ENCODE results near the gene MAP2K5. TPM values are rescaled to one million over a fixed set of nuclear protein-coding genes. Genes with fewer than 3 reads are reported as not detected.

MAP2K5 gene
- total and polyA plus RNA-seq, 4 donors = 3.8 to 6.4 (median 5.6) TPM

GRCh38 chr15:67818464-67818863 lies 276.0 kb downstream of the MAP2K5 start:
- no peaks in the 10 kb centered on the region for H3K36me3 ChIP-seq (ENCODE audit: control insufficient read depth in 4 of 4, insufficient read depth in 3 of 4, low read depth in 1 of 4, low read length in 3 of 4)
- no peak overlapping the region for H3K27ac ChIP-seq (ENCODE audit: low read depth in 1 of 2, low read length in 2 of 2)
- no peak overlapping the region for H3K4me3 ChIP-seq (ENCODE audit: low read depth in 1 of 3, low read length in 3 of 3)
- TF ChIP-seq NR2F2 (IDR thresholded peaks at IDR 0.05) = no peak
- no peak for TF ChIP-seq YY1 (IDR thresholded peaks at IDR 0.05)
- no peak for TF ChIP-seq SP1 (IDR thresholded peaks at IDR 0.05)
- TF ChIP-seq GABPA (IDR thresholded peaks at IDR 0.05 in 1 of 2, conservative IDR thresholded peaks at IDR 0.05 in 1 of 2) = no peak
- H3K4me1 ChIP-seq (ENCODE audit: control insufficient read depth in 4 of 4, insufficient read depth in 4 of 4, low read length in 3 of 4) = peaks cover 6 to 36% (median 13%) of the 10 kb centered on the region in 4 donors
- DNase-seq (ENCODE audit: low spot score) = no peak
- WGBS = 87% methylated on average over 3 of the region's 3 CpGs
- peaks cover 12 to 20% (median 18%) of the 10 kb centered on the region in 4 donors for H3K27me3 ChIP-seq (ENCODE audit: control insufficient read depth in 4 of 4, insufficient read depth in 4 of 4, low read length in 3 of 4)
- H3K9ac ChIP-seq (ENCODE audit: low read depth in 1 of 2, low read length in 2 of 2) = no peak overlapping the region
- H3K9me3 ChIP-seq (ENCODE audit: control insufficient read depth in 4 of 4, low read length in 3 of 4) = peaks cover 0 to 4% (median 0%) of the 10 kb centered on the region in 4 donors

- TF ChIP-seq NR2F2 (IDR thresholded peaks at IDR 0.05) = no peak
- no peak for TF ChIP-seq EGR1 (IDR thresholded peaks at IDR 0.05; ENCODE audit: low read depth in 2 of 2)
- TF ChIP-seq GABPA (IDR thresholded peaks at IDR 0.05 in 1 of 2, conservative IDR thresholded peaks at IDR 0.05 in 1 of 2) = no peak
- TF ChIP-seq RAD21 (IDR thresholded peaks at IDR 0.05) = no peak
- TF ChIP-seq ZBTB33 (IDR thresholded peaks at IDR 0.05) = no peak
- no peak for TF ChIP-seq FOXA2 (IDR thresholded peaks at IDR 0.05)
- no peak for TF ChIP-seq HNF4A (conservative IDR thresholded peaks at IDR 0.05)
- TF ChIP-seq RXRA (IDR thresholded peaks at IDR 0.05) = no peak
- TF ChIP-seq FOXA1 (IDR thresholded peaks at IDR 0.05) = no peak
- H3K4me1 ChIP-seq (ENCODE audit: control insufficient read depth in 4 of 4, insufficient read depth in 4 of 4, low read length in 3 of 4) = peaks cover 6 to 44% (median 15%) of the 10 kb centered on the region in 4 donors
- 19% methylated on average over 19 of the region's 19 CpGs for WGBS
These were observed 277.1 kb downstream of the MAP2K5 start for GRCh38 chr15:67819636-67820035.

GRCh38 chr15:67820122-67820991 lies 277.9 kb downstream of the MAP2K5 start:
- peaks cover 9 to 51% (median 18%) of the 10 kb centered on the region in 4 donors for H3K4me1 ChIP-seq (ENCODE audit: control insufficient read depth in 4 of 4, insufficient read depth in 4 of 4, low read length in 3 of 4)
- no peak overlapping the region for H3K4me3 ChIP-seq (ENCODE audit: low read depth in 1 of 3, low read length in 3 of 3)
- peaks cover 21 to 29% (median 25%) of the 10 kb centered on the region in 4 donors for H3K27me3 ChIP-seq (ENCODE audit: control insufficient read depth in 4 of 4, insufficient read depth in 4 of 4, low read length in 3 of 4)
- no peak overlapping the region for H3K9ac ChIP-seq (ENCODE audit: low read depth in 1 of 2, low read length in 2 of 2)
- no peak for TF ChIP-seq JUND (IDR thresholded peaks at IDR 0.05)
- no peak for TF ChIP-seq REST (IDR thresholded peaks at IDR 0.05)
- TF ChIP-seq TAF1 (conservative IDR thresholded peaks at IDR 0.05) = no peak
- TF ChIP-seq MAX (IDR thresholded peaks at IDR 0.05) = no peak
- H3K9me3 ChIP-seq (ENCODE audit: control insufficient read depth in 4 of 4, low read length in 3 of 4) = peaks cover 0 to 4% (median 0%) of the 10 kb centered on the region in 4 donors
- H3K36me3 ChIP-seq (ENCODE audit: control insufficient read depth in 4 of 4, insufficient read depth in 3 of 4, low read depth in 1 of 4, low read length in 3 of 4) = no peaks in the 10 kb centered on the region
- H3K27ac ChIP-seq (ENCODE audit: low read depth in 1 of 2, low read length in 2 of 2) = no peak overlapping the region
- no peak for DNase-seq (ENCODE audit: low spot score)
- WGBS = 16% methylated on average over 50 of the region's 50 CpGs

More at GRCh38 chr15:67819636-67820035, 277.1 kb downstream of the MAP2K5 start:
- H3K27me3 ChIP-seq (ENCODE audit: control insufficient read depth in 4 of 4, insufficient read depth in 4 of 4, low read length in 3 of 4) = peaks cover 16 to 25% (median 23%) of the 10 kb centered on the region in 4 donors
- no peak overlapping the region for H3K4me3 ChIP-seq (ENCODE audit: low read depth in 1 of 3, low read length in 3 of 3)
- DNase-seq (ENCODE audit: low spot score) = no peak
- no peak overlapping the region for H3K9ac ChIP-seq (ENCODE audit: low read depth in 1 of 2, low read length in 2 of 2)
- no peaks in the 10 kb centered on the region for H3K36me3 ChIP-seq (ENCODE audit: control insufficient read depth in 4 of 4, insufficient read depth in 3 of 4, low read depth in 1 of 4, low read length in 3 of 4)
- peaks cover 0 to 4% (median 0%) of the 10 kb centered on the region in 4 donors for H3K9me3 ChIP-seq (ENCODE audit: control insufficient read depth in 4 of 4, low read length in 3 of 4)
- H3K27ac ChIP-seq (ENCODE audit: low read depth in 1 of 2, low read length in 2 of 2) = no peak overlapping the region

All from liver (tissue), 9 donors.